Stimulated activated CD4-positive, alpha-beta T cell treated with anti-CD3 and anti-CD28 coated beads, Interleukin-15, amount 100 ng/mL, for 24 hours (primary cell): Measurements from ENCODE around the gene TCF12.

Source experiments
- DNase-seq: peaks from one replicate; pipeline ENCODE4 v3.0.0-alpha.2; 2020

TCF12 gene

DNA sequence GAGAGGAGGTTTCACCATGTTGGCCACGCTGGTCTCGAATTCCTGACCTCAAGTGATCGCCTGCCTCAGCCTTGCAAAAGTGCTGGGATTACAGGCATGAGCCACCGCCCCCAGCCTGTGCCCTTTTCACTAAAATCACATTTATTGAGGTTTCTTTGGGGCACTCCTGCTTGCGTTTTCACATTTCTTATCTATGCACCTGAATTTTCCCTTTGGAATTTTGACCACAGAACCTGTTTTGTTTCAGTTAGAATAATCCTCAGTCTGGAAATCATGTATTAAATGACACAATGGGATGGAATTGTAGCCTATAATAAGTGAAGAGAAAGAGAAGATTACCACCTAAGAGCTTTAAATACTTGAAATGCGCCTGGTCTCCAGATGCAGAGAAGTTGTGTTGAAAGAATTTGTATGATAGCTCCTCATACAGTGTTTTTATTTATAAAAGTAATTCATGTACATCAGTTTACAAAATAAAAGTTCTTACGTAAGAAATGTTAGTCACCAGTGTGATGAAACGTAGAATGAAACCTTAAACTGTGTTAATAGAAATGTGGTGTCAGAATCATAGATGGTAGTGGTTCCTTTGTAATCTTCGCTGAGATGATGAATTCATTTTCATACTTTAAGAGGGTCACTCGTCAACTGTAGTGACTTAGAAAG is 107.0 kb downstream of the TCF12 start:
- DNase-seq, result no peak

DNA sequence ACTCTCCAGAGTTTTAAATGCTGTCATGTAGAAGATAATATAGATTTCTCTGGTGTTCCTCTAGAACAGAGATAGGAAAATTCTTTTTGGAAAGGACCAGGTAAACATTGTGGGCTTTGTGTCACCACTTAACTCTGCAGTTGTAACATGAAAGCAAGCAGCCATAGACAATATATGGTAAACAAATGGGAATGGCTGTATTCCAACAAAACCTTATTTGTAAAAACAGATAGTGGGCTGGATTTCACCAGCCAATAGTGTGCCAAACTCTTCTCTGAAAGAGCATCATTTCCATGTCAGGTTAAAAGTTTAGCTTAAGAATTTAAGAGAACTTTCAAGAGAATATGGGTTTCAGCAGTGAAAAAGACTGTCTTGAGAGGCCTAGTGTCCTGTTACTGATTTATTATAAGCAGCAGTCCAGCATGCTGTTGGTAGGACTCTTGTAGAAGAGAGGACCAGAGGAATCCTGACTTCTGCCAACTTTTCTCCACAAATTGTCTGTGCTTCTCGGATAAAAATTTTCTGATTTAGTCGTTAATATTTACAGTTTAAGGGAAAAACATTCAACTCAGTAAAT is 107.7 kb downstream of the TCF12 start:
- DNase-seq, result no peak

DNA sequence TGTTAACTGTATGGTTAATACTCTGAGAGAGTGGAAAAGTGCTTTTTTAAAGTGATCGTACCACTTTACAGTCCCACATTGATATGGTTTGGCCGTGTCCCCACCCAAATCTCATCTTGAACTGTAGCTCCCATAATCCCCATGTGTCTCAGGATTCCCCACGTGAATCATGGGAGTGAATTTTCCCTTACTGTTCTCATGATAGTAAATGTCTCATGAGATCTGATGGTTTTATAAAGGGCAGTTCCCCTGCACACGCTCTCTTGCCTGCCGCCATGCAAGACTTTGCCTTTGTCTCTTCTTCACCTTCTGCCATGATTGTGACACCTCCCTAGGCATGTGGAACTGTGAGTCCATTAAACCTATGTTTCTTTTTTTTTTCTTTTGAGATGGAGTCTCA is 109.2 kb downstream of the TCF12 start:
- DNase-seq, result no peak

DNA sequence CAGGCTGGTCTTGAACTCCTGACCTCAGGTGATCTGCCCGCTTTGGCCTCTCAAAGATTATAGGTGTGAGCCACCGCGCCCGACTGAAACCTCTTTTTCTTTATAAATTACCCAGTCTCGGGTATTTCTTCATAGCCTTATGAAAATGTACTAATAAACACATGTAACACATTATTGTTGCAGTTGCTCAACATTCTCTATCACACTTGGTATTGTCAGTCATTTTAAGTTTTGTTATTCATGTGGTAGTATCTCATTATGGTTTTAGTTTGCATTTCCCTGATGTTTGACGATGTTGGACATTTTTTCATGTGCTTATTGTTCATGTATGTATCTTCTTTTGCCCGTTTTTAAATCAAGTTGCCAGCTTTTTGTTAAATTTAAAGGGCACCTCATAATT is 109.7 kb downstream of the TCF12 start:
- no peak for DNase-seq

DNA sequence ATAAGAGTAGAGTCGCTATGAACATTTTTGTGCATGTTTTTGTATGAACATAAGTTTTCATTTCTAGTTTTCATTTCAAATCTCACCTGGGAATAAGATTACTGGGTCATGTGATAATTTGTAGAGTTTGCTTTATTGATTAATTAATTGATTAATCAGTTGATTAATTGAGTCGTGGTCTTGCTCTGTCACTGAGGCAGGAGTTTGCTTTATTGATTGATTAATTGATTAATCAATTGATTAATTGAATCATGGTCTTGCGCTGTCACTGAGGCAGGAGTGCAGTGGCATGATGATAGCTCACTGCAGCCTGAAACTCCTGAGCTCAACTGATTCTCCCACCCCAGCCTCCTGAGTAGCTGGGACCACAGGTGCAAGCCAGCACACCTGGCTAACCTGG is 111.6 kb downstream of the TCF12 start:
- no peak for DNase-seq

DNA sequence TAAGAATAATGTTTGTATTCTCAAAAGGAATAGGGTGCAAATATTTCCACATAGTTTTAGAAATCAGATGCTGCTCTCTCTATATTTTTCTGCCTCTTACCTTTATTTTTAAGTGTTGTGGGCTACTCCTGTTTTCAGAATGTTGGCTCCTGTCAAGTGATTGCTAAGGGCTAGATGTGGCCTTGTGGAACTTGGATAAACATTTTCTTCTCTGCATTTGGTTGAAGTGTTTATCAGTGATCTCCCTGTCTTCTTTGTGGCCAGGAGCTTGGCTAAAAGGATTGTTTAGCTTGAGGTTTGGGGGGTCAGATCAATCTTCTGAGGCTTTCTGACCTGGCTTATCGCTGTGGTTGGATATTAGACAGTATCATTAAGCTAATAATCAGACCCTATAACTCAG is 112.6 kb downstream of the TCF12 start:
- no peak for DNase-seq

DNA sequence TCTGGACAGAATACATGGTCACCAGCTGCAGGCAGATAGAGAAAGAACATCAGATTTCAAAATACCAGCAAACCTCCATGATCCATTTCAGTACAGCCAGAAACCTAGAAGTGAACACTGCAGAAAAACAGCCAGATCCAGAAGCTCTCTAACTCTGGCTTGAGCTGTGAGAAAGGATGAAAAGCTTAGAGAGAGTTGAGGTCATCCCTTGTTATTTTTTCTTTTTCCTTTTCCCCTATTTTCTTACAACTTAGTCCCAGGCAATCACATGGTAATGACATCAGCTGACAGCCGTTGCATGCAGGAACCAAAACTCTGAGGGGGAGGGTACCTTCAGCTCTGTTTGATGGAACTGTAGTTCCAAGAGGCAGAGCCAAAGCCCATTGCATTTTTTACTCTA is 113.2 kb downstream of the TCF12 start:
- DNase-seq, result no peak

DNA sequence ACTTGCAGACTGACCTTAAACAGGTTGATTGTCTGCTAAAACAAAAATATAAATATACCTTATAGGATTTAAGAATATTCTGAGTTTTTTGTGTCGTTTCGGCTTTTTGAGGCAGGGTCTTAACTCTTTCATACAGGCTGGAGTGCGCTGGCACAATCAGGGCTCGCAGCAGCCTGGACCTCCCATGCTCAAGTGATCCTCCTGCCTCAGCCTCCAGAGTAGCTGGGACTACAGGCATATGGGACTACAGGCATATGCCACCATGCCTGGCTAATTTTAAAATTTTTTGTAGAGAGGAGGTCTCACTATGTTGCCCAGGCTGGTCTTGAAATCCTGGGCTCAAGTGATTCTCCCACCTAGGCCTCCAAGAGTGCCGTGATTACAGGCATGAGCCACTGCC is 113.9 kb downstream of the TCF12 start:
- no peak for DNase-seq

DNA sequence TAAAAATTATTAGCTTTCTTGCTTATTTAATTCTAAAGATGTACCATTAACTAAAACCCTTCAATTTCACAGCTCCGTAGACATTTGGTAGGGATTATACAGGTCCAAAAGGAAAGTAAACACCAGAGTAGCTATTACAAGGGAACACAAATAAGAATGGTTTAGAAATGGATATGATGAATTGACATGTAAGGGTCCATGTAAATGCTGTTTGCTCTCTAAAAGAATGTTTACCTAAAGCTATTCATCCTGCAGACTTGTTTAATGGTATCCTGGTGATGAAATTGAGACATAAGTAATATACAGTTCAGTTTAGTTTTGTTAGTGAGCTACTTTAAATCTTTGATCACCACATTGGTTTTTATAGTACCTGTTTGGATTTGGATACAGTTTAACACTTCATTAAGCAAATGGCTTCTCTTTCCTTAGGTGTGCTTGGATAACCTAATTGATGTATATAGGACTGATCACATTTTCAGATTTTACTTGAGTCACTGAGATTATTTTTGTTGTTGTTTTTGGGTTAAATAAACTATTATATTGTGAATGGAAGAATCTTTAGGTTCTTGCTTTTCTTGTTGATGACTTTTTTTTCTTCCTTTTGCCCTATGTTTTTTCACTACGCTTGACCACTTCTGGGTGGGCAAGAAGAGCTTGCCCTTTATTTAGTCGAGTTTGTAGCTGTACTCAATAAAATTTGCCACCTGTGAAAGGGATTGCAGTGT is 115.4 kb downstream of the TCF12 start:
- DNase-seq, result no peak

DNA sequence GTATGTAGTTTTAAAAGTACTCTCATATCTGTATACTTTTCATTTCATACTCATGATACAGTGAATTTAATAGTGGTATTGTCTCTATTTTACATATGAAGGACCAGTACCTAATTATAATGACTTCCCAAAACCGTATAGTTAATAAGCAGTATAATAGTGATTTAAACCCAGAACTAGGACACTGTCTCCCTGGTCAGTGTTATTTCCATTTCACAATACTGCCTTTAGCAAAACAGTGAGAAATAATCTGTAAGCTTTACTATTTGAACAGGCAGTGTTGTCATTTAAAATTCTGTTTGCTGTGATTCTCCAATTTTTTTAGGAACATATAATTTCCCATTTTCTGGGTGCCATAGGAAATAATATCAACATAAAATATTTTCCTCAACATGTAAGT is 116.2 kb downstream of the TCF12 start:
- no peak for DNase-seq

DNA sequence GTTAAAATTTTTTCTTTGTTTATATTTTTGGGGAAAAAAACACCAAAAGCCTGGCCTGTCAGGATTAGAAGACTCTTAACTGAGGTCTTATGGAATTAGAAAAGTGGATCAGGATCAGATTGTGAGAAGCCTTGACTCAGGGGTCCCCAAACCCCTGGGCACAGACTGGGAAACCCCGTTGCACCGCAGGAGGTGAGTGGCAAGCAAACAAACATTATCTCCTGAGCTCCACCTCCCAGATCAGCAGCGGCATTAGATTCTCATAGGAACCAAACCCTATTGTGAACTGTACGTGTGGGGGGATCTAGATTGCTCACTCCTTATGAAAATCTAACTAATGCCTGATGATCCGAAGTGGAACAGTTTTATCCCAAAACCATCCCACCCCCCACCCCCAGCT is 117.2 kb downstream of the TCF12 start:
- no peak for DNase-seq

DNA sequence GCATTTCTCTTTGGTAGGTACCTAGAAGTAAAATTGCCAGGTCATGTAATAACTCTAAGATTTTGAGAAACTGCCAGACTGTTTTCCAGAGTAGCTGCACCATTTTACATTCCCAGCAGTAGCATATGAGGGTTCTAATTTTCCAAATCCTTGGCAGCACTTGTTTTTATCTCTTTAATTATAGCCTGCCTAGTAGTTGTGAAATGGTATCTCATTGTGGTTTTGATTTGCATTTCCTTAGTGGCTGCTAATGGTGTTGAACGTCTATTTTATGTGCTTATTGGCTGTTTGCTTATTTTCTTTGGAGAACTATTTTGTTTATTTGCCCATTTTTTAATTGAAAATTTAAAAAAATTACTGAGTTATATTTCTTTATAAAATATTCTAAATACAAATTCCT is 117.9 kb downstream of the TCF12 start:
- DNase-seq, result no peak

DNA sequence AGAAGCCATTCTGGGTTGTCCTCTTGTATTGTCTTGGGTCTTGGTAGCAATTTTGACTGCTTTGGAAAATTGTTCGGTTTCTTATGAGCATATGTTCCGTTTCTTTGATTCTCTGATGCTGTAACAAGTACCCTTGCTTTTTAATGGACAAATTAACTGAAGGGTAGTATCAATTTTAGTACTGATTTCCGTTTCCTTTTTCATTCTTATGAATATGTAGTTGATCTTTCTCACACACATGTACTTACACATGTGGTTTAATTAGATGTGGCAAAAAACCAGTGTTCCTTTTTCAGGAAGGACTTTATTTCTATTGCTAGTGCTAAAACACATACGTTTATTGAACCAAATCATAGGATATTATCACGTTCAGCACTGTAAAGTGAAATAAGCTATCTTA is 119.1 kb downstream of the TCF12 start:
- no peak for DNase-seq

DNA sequence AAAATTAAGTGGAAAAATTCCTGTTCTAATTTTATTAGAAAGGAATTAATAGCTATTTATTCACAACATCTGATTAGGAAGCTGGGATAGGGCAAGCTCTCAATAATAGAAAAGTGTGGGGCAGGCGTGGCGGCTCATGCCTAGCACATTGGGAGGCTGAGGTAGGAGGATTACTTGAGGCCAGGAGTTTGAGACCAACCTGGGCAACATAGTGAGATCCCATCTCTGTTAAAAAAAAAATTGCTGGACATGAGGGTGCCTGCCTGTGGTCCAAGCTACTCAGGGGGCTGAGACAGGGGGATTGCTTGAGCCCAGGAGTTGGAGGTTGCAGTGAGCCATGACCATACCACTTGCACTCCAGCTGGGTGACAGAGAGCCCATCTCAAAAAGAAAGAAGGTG is 119.6 kb downstream of the TCF12 start:
- DNase-seq, result no peak

DNA sequence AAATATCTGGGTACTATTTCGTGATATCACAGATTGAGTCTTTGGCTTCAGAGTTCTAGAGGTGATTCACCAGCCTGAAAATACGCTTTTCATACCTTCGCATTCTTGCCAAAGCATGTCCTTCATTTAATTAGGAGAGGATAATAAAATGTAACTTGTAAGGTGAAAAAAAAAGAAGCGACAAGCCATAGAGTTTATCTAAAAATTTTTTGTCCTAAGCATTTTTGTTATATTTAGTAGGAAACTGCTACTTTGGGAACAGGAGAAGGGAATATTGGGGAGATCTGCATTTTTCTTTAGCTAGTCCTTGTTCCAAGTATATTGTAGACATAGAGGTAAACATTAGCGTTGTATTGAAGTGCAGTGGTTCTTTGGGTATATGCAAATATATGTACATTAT is 120.1 kb downstream of the TCF12 start:
- no peak for DNase-seq

DNA sequence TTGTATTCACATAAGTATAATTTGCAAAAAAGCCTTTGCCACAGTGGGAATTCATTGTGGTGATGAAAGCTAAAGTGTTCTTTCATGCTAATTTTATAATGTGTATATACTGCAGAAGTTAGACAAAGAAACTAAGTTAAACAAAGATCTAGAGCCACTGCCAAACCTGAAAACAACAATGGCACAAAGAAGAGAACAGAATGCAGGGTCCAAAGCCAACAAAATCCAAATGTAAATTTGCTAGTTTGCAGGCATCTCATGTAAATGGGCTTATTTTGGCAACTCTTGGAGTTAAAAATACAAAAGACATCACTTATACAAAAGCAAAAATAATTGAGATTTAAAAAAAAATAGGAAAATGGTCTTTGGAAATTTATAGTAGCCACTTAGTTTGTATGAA is 123.0 kb downstream of the TCF12 start:
- DNase-seq, result no peak

DNA sequence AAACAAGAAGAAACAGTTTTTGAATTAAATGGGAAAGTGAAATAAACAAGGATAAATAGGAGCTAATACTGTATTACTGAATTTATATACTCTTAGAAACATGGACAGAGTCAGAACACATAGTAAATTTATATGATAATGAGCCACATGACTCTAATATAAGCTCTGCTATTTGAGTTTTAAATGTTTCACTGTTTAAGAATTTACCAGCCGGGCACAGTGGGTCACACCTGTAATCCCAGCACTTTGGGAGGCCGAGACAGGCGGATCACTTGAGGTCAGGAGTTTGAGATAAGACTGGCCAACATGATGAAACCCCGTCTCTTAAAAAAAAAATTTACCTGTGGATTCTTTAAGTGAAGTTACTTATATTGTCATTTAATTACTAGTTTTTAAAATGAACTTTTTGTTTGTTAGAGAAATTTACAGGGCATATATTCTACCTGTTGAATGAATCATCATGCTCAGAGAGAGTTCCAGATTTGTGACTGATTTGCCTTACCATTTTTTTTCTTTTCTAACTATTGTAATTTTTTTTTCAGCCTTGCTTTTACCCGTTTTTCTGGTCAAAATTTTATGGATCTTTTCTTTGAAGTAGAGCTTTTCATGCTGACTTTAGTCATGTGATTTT is 125.7 kb downstream of the TCF12 start:
- DNase-seq, result no peak

DNA sequence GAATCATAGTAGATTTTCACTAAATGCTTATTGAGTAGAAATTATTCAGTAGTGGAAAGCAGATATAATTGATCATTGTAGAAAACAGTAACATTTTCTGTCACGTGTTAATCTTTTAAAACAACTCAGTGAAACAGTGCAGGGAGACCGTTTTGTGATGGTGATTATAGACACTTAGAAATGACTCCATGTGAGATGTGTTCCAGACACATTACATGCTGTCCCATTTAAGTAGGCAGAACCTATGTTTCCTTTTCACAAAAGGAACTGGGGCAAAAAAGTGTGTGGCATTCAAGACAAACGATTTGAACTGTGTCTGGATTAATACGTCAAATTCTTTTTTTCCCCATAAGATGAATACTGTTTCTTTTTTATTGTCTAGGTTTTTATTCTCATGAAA is 126.5 kb downstream of the TCF12 start:
- DNase-seq, result no peak

DNA sequence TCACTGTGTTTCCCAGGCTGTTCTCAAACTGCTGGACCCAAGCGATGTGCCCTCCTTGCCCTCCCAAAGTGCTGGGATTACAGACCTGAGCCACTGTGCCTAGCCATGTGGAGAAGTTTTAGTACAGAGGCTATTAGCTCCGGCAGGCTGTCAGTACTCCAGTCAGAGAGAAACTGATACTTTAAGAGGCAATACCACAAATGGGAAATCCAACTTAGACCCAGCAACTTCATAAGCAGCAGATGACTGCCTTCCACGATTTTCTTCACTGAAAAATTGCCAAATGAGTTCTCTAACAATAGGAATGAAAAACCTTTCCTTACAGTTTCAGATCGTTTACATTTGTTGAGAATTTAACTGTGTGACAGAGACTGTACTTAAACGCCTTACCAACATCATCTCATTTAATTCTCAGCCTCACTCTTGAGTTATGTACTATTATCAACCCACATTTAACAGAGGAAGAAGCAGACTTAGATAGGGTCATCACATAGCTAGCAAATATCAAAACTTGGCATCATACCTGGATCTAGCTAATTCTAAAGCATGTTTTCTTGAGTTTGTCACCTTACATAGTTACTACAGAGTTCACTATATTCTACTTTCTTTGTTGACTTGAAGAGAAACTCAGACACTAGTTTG is 127.4 kb downstream of the TCF12 start:
- no peak for DNase-seq

DNA sequence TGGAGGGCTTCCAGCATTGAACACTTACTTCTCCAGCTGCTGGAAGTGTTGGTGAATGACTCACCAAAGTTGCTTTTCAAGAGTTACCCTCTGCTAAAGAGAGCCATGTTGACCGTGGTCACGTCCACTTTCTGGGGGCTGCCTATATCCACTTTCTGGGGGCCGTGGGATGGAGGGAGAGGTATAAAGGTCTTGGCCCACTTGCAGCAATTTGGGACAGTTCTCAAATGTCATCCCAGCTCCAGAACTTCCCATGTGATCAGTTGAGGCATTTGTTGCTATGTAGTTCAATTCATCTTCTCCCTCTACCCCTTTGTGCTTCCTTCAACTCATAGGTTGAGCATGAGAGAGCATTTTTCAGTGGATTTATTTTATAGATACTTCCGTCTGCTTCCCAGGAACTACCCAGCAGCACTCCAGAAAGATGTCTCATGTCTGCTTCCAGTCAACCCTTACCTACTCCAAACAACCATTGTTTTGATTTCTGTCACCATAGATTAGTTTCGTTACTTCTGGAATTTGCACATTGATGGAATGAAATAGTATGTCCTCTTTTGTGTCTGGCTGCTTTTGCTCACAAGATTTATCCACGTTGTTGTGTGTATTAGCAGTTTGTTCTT is 130.6 kb downstream of the TCF12 start:
- no peak for DNase-seq

DNA sequence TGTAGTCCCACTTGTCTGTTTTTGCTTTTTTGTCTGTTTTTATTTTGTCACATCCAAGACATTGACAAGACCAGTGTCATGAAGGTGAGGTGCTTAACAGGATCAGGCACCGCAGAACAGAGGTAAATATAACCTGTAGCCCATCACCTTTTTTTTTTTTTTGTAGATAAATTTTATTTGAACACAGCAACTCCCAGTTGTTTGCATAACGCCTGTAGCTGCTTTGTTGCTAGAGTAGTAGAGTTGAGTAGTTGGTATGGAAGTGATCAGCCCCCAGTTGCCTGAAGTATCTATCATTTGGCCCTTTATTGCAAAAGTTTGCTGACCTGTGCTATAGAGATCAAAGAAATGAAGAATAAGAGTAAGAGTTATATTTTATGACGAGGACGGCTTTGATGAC is 135.0 kb downstream of the TCF12 start:
- no peak for DNase-seq

DNA sequence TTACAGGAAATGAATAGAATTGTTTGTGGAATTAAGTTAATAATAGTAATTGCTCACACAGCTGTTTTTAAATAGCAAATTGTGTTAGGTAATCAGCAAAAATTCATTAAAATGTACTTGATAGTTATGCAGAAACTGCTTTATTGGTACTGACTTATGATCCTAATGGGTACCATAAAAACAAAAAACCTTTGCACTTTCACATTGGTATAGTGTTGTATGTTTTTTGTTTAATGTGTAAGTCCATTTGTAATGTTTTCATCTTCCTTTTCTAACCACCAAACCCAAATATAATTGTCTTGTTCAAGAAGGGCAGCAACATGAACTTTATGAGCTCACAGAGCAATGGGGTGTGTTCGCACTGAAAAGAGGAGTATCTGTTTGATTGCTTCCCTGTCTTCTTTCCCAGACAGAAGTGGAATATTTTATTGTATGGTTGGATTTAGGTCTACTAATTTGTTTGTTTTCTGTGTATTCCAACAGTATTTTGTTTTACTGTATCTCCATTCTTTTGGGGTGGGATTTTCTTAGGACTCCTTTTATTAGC is 135.8 kb downstream of the TCF12 start:
- no peak for DNase-seq

DNA sequence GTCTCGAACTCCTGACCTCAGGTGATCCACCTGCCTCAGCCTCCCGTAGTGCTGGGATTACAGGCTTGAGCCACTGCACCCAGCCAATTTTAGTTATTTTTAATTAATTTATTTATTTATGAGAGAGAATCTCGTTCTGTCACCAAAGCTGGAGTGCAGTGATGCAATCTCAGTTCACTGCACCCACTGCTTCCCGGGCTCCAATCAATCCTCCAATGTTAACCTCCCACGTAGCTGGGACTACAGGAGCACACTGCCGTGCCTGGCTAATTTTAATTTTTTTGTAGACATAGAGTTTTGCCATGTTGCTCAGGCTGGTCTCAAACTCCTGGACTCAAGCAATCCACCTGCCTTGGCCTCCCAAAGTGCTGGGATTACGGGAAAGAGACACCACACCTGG is 137.9 kb downstream of the TCF12 start:
- DNase-seq, result no peak
